Daoy (cell line): ENCODE data around the gene STOX1. TPM values are rescaled to one million over a fixed set of nuclear protein-coding genes. Genes with fewer than 3 reads are reported as not detected.
"Not testable (repeated sequence)": the region's sequence is repeated elsewhere in the genome, so short reads cannot be mapped to it uniquely, and the experiment has no call there.

Source experiments
- DNase-seq: peaks from one replicate; pipeline ENCODE4 v3.0.0-alpha.2; 2015; ENCODE audit warnings: low read depth
- total RNA-seq: library from RNA; depleted of rRNA; stranded (reverse); fragments of >200 nt; shearing (Covaris generic); gene quantifications from 2 replicates; pipeline ENCODE4 v1.2.3, GENCODE V29; 2014; rRNA removed

Gene STOX1
- total RNA-seq, 1 experiment from 2014 or later = 3.0 TPM

- no peak for DNase-seq
Observed at GRCh38 chr10:68879628-68880027, 52.3 kb downstream of the STOX1 start.

DNA sequence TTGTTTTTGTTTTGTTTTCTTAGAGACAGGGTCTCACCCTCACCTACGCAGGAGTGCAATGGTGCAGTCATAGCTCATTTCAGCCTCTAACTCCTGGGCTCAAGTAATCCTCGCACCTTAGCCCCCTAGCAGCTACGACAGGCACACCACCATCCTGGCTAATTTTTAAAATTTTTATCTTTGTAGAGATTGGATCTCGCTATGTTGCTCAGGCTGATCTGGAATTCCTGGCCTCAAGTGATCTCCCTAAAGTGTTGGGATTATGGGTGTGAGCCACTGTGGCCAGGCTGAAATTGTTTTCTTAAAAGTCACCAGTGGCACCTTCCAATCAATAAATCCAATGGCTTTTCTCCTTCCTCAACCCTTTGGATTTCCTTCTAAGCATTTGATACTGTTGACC, 52.9 kb downstream of the STOX1 start:
- no peak for DNase-seq

GRCh38 chr10:68895041-68895440, 67.7 kb downstream of the STOX1 start:
- no peak for DNase-seq

GRCh38 chr10:68897336-68897741, 70.0 kb downstream of the STOX1 start:
- peak; percentile 63 for DNase-seq

GRCh38 chr10:68899186-68899745, 71.9 kb downstream of the STOX1 start:
- DNase-seq = no peak

DNA sequence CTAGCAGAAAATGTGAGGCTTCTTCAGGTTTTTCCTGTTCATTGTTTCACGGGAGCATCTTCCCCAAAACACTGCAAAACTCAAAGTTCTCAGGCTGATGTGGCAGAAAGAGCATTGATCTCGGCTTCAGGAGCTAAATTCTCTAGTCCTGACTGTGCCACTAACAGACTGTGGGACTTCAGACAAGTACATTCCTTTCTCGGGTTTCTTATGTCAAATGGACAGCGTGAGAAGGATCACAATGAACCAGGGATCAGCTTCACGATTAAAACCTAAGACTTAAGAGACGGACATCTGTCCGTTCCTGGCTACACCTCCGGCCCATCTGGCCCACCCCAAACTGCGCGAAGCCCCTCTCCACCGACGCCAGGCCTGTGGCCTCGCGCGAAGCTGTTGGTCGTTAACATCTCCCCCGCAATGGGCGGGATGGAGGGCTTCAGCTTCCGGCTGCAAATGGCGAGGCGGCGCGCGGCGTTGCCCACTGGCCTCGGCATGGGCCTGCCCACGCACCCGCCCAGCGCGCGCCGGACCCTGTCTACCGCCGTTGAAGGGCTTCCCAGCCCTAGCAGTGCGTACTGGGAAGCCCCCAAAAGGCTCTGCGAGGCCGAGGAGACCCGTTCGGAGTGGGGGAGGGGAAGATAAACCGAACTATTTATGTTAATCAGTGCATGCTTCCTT, 73.2 kb downstream of the STOX1 start:
- DNase-seq = no peak

DNA sequence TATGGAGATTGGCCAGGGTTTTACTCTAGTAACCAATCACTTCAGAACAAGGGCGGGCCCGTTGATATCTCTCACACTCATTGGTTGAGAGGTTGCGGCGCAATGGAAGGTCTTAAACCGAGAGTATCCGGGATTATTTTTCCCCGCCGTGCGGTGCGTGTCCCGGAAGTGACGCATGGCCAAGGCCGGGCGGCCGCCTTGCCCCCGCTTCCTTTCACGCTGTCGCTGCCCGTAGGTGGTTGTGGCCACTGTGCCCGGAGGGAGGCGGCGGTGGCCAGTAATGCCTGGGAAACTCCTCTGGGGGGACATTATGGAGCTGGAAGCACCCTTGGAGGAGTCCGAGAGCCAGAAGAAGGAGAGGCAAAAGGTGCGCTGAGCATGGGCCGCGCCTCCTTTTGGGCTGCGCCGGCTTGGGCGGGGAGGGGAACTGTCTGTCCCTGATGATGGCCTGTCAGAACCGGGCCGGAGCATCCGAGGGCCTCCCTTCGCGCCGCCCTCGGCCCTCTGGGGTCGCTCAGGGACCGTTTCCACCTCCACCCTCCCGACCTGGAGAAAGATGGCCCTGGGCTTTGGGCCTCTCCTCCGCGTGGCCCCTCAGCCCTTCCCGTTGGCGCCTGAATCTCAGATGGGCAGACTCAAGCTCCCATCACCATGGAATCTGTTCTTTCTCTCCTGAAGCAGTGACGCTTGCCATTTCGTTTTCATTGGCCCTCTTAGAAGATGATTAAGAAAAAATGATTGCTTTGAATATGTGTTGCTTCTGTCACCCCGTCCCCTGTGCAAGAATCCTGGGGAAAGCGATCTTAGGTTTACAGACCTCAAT, 74.0 kb downstream of the STOX1 start, which contains the start of gene DDX50:
Gene DDX50 (plus strand): TSS at position 211 of the 823 bp plus-strand sequence. CDS start 70 bp downstream, at position 281.
- peak; percentile 96 for DNase-seq

- no peak for DNase-seq
Observed at GRCh38 chr10:68902382-68902781, 75.1 kb downstream of the STOX1 start.

GRCh38 chr10:68924593-68924992, 97.3 kb downstream of the STOX1 start:
- DNase-seq = no peak

DNA sequence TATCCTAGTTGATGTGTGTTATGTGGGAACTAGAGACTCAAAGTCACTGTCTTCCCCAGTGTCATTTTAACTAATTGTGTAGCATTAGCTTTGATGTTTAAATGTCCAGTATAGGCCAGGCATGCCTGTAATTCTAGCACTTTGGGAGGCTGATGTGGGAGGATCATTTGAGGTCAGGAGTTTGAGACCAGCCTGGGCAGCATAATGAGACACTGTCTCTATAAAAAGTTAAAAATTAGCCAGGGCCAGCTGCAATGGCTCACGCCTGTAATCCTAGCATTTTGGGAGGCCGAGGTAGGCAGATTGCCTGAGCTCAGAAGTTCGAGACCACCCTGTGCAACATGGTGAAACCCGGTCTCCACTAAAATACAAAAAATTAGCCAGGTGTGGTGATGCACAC, 98.2 kb downstream of the STOX1 start:
- no peak for DNase-seq

GRCh38 chr10:68929157-68929556, 101.8 kb downstream of the STOX1 start:
- not testable (repeated sequence) for DNase-seq

- DNase-seq = not testable (repeated sequence)
Observed at GRCh38 chr10:68929888-68930287, 102.6 kb downstream of the STOX1 start.

DNA sequence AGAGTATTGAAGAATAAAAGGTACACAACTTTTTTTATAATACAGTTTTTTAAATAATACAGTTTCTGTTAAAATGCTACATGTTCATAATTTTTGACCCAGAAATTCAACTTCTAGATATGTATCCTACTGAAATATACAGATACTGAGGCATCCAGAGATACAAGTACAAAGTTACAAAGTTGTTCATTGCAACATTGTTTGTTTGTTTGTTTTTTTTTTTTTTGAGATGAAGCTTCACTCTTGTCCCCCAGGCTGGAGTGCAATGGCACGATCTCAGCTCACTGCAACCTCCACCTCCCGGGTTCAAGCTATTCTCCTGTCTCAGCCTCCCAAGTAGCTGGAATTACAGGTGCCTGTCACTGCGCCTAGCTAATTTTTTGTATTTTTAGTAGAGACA, 105.5 kb downstream of the STOX1 start:
- not testable (repeated sequence) for DNase-seq

GRCh38 chr10:68934994-68935393, 107.7 kb downstream of the STOX1 start:
- DNase-seq = no peak

GRCh38 chr10:68938117-68938516, 110.8 kb downstream of the STOX1 start:
- DNase-seq = no peak

GRCh38 chr10:68938884-68939283, 111.6 kb downstream of the STOX1 start:
- no peak for DNase-seq

DNA sequence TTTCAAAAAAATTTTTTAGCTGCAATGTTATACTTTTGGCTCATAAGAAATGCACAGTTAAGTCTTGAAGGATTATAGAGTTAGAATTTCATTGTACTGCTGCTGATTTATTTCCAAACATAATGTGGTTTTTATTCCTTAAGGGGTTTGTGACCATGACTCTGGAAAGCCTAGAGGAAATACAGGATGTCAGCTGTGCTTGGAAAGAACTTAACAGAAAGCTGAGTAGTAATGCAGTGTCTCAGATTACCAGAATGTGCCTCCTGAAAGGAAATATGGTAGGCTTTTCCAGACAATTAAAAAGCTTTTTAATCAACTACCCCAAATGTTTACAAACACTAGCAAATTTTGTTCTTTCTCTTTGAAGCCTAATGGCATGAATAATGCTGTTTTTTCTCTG, 113.6 kb downstream of the STOX1 start:
- DNase-seq = not testable (repeated sequence)

Other genes starting within 250 kb of the STOX1 start
- 35.6 and 66.6 TPM in 2 replicates for gene CCAR1, start 106.3 kb upstream of the STOX1 start, total RNA-seq
- gene DDX50, start 73.8 kb downstream of the STOX1 start, total RNA-seq = 44.9 and 47.9 TPM in 2 replicates
- gene DDX21, start 128.6 kb downstream of the STOX1 start, total RNA-seq = 174 and 175 TPM in 2 replicates
- 27.3 and 32.1 TPM in 2 replicates for gene KIFBP, start 161.3 kb downstream of the STOX1 start, total RNA-seq